Measurements from ENCODE around the gene CADM4. TPM values are rescaled to one million over a fixed set of nuclear protein-coding genes. Genes with fewer than 3 reads are reported as not detected.

CADM4 gene
- total RNA-seq, 1 donor from 2014 or later, result 7.1 TPM

- H3K27ac Mint-ChIP-seq (ENCODE audit: unreplicated experiment), result peak overlapping the region; percentile 98
- no peaks in the 10 kb centered on the region for H3K36me3 Mint-ChIP-seq (ENCODE audit: low read depth)
- H3K4me3 Mint-ChIP-seq (ENCODE audit: unreplicated experiment), result peak overlapping the region; percentile 95
- peaks cover 25% of the 10 kb centered on the region for H3K4me1 Mint-ChIP-seq (ENCODE audit: low read depth)
- no peak for DNase-seq (ENCODE audit: low spot score)
- TF ChIP-seq CTCF (IDR thresholded peaks at IDR 0.05), result no peak
- no peaks in the 10 kb centered on the region for H3K27me3 Mint-ChIP-seq (ENCODE audit: low read depth)
- no peaks in the 10 kb centered on the region for H3K9me3 Mint-ChIP-seq (ENCODE audit: low read depth)
Measured at GRCh38 chr19:43620061-43621001, 19.3 kb downstream of the CADM4 start.

- TF ChIP-seq CTCF (IDR thresholded peaks at IDR 0.05), result peak; percentile 9
- H3K9me3 Mint-ChIP-seq (ENCODE audit: low read depth), result no peaks in the 10 kb centered on the region
- DNase-seq (ENCODE audit: low spot score), result no peak
- H3K4me1 Mint-ChIP-seq (ENCODE audit: low read depth), result peaks cover 25% of the 10 kb centered on the region
- H3K27me3 Mint-ChIP-seq (ENCODE audit: low read depth), result no peaks in the 10 kb centered on the region
- H3K27ac Mint-ChIP-seq (ENCODE audit: unreplicated experiment), result peak within 1 kb of the TSS; percentile 98
- peak within 1 kb of the TSS; percentile 95 for H3K4me3 Mint-ChIP-seq (ENCODE audit: unreplicated experiment)
- no peaks in the 10 kb centered on the region for H3K36me3 Mint-ChIP-seq (ENCODE audit: low read depth)
Measured at GRCh38 chr19:43619262-43620060, 20.2 kb downstream of the CADM4 start, which contains the start of gene ZNF428. Gene ZNF428 (minus strand): TSS chr19:43619629. CDS start chr19:43614304, 5,325 bp downstream.

- H3K4me3 Mint-ChIP-seq (ENCODE audit: unreplicated experiment), result peak overlapping the region; percentile 95
- peaks cover 25% of the 10 kb centered on the region for H3K4me1 Mint-ChIP-seq (ENCODE audit: low read depth)
- H3K9me3 Mint-ChIP-seq (ENCODE audit: low read depth), result no peaks in the 10 kb centered on the region
- no peak for TF ChIP-seq CTCF (IDR thresholded peaks at IDR 0.05)
- DNase-seq (ENCODE audit: low spot score), result no peak
- H3K36me3 Mint-ChIP-seq (ENCODE audit: low read depth), result no peaks in the 10 kb centered on the region
- H3K27ac Mint-ChIP-seq (ENCODE audit: unreplicated experiment), result peak overlapping the region; percentile 89
- no peaks in the 10 kb centered on the region for H3K27me3 Mint-ChIP-seq (ENCODE audit: low read depth)
Measured at GRCh38 chr19:43618921-43619261, 20.8 kb downstream of the CADM4 start.

DNA sequence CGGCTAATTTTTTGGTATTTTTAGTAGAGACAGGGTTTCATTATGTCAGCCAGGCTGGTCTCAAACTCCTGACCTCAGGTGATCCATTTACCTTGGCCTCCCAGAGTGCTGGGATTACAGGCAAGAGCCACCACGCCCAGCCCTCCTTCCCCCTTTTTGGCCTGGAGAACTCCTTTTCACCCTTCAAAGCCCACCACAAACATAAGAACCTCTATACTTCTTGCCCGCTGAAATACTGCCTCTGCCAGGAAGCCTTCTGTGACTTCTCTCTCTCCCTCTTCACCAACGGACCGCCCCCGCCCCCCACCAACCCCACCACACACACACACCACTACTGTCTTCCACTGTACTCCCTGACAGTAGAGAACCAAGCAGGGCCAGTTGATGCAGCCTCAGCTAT lies 22.7 kb downstream of the CADM4 start:
- no peak overlapping the region for H3K4me3 Mint-ChIP-seq (ENCODE audit: unreplicated experiment)
- no peaks in the 10 kb centered on the region for H3K27me3 Mint-ChIP-seq (ENCODE audit: low read depth)
- H3K9me3 Mint-ChIP-seq (ENCODE audit: low read depth), result no peaks in the 10 kb centered on the region
- peak overlapping the region; percentile 68 for H3K27ac Mint-ChIP-seq (ENCODE audit: unreplicated experiment)
- no peak for DNase-seq (ENCODE audit: low spot score)
- TF ChIP-seq CTCF (IDR thresholded peaks at IDR 0.05), result no peak
- H3K36me3 Mint-ChIP-seq (ENCODE audit: low read depth), result peaks cover 16% of the 10 kb centered on the region
- H3K4me1 Mint-ChIP-seq (ENCODE audit: low read depth), result peaks cover 25% of the 10 kb centered on the region

DNA sequence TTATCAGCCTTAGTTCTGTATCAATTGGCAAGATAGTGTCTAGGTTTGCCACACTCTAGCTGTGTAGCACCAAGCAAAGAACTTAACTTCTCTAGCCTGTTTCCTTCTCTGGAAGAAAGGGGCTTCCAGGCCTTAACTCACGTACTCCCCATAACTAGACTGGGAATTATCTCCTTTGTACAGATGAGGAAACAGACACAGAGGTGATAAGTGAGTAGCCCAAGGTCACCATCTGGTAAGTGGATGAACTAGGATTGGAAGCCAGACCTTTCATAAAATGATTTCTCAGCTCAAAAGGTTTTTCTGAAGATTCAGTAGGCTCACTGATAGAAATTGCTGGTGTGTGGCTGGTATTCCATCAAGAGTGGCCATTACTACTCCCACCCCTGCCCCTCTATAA lies 23.3 kb downstream of the CADM4 start:
- Mint-ChIP-seq H3K36me3 (ENCODE audit: low read depth) (peaks cover 20% of the 10 kb centered on the region), H3K27me3 (ENCODE audit: low read depth) (no peaks in the 10 kb centered on the region), H3K9me3 (ENCODE audit: low read depth) (no peaks in the 10 kb centered on the region), H3K4me1 (ENCODE audit: low read depth) (peaks cover 25% of the 10 kb centered on the region), H3K27ac (ENCODE audit: unreplicated experiment) (no peak overlapping the region), H3K4me3 (ENCODE audit: unreplicated experiment) (no peak overlapping the region)
- no peak for DNase-seq (ENCODE audit: low spot score)
- no peak for TF ChIP-seq CTCF (IDR thresholded peaks at IDR 0.05)

Data from chondrocyte (in vitro differentiated cells).